Measurements from ENCODE around the gene ZFP1.

DNA sequence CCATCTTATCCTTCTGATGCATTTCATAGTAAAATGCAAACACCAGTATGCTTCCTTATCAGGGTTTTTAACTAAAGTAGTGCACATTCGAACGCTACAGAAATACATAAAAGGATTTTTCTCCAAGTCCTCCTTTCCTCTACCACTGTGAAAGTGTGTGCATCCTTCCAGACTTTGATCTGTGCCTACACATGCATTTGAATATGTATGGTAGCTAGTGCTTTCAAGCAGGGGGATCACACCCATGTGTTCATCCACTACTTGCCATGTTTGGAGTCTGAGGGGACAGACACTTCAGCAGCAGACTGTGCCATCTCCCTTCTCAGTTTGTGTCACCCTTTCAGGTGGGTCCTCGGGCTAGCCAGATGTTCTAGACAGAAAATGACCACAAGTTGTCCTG, 46.7 kb upstream of the ZFP1 start:
- TF ChIP-seq ISL1 (CRISPR knock-in tag; IDR thresholded peaks at IDR 0.05) (no peak), ESRRG (CRISPR knock-in tag; IDR thresholded peaks at IDR 0.05) (no peak), ARNTL (CRISPR knock-in tag; IDR thresholded peaks at IDR 0.05; ENCODE audit: borderline replicate concordance, low read depth) (no peak), ZFP3 (CRISPR knock-in tag; IDR thresholded peaks at IDR 0.05) (no peak), ZC3H10 (CRISPR knock-in tag; IDR thresholded peaks at IDR 0.05) (no peak), RARB (CRISPR knock-in tag; IDR thresholded peaks at IDR 0.05) (no peak), ZFP30 (CRISPR knock-in tag; IDR thresholded peaks at IDR 0.05) (no peak), CSDC2 (CRISPR knock-in tag; IDR thresholded peaks at IDR 0.05) (no peak)
- TF ChIP-seq, protein P1, sequence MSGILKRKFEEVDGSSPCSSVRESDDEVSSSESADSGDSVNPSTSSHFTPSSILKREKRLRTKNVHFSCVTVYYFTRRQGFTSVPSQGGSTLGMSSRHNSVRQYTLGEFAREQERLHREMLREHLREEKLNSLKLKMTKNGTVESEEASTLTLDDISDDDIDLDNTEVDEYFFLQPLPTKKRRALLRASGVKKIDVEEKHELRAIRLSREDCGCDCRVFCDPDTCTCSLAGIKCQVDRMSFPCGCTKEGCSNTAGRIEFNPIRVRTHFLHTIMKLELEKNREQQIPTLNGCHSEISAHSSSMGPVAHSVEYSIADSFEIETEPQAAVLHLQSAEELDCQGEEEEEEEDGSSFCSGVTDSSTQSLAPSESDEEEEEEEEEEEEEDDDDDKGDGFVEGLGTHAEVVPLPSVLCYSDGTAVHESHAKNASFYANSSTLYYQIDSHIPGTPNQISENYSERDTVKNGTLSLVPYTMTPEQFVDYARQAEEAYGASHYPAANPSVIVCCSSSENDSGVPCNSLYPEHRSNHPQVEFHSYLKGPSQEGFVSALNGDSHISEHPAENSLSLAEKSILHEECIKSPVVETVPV (CRISPR knock-in tag; IDR thresholded peaks at IDR 0.05) = no peak
- TF ChIP-seq, protein P2, sequence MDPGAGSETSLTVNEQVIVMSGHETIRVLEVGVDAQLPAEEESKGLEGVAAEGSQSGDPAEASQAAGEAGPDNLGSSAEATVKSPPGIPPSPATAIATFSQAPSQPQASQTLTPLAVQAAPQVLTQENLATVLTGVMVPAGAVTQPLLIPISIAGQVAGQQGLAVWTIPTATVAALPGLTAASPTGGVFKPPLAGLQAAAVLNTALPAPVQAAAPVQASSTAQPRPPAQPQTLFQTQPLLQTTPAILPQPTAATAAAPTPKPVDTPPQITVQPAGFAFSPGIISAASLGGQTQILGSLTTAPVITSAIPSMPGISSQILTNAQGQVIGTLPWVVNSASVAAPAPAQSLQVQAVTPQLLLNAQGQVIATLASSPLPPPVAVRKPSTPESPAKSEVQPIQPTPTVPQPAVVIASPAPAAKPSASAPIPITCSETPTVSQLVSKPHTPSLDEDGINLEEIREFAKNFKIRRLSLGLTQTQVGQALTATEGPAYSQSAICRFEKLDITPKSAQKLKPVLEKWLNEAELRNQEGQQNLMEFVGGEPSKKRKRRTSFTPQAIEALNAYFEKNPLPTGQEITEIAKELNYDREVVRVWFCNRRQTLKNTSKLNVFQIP (CRISPR knock-in tag; IDR thresholded peaks at IDR 0.05; ENCODE audit: borderline replicate concordance, low read depth) = no peak
- TF ChIP-seq, protein P3, sequence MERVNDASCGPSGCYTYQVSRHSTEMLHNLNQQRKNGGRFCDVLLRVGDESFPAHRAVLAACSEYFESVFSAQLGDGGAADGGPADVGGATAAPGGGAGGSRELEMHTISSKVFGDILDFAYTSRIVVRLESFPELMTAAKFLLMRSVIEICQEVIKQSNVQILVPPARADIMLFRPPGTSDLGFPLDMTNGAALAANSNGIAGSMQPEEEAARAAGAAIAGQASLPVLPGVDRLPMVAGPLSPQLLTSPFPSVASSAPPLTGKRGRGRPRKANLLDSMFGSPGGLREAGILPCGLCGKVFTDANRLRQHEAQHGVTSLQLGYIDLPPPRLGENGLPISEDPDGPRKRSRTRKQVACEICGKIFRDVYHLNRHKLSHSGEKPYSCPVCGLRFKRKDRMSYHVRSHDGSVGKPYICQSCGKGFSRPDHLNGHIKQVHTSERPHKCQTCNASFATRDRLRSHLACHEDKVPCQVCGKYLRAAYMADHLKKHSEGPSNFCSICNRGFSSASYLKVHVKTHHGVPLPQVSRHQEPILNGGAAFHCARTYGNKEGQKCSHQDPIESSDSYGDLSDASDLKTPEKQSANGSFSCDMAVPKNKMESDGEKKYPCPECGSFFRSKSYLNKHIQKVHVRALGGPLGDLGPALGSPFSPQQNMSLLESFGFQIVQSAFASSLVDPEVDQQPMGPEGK (CRISPR knock-in tag; IDR thresholded peaks at IDR 0.05; ENCODE audit: borderline replicate concordance) = no peak
